ENCODE results near the gene GEMIN5. TPM values are rescaled to one million over a fixed set of nuclear protein-coding genes. Genes with fewer than 3 reads are reported as not detected.
"Not testable (repeated sequence)": the region's sequence is repeated elsewhere in the genome, so short reads cannot be mapped to it uniquely, and the experiment has no call there.

Gene GEMIN5
- total RNA-seq, 1 donor from 2014 or later, result 11.0 TPM

GRCh38 chr5:154933537-154933936 is 4.5 kb downstream of the GEMIN5 start:
- Histone ChIP-seq H3K27ac (no peak overlapping the region), H3K9me3 (no peaks in the 10 kb centered on the region), H3K36me3 (peaks cover 12 to 19% of the 10 kb centered on the region in 2 donors), H3K4me1 (peaks cover 4 to 10% of the 10 kb centered on the region in 2 donors), H3K4me3 (no peak overlapping the region), H3K27me3 (no peaks in the 10 kb centered on the region)
- intact Hi-C loops (cut with DNase I), result loop anchor here (10.0 kb wide), 1 partner anchor 289 kb away; no protein-coding TSS in a partner anchor
- no peak for TF ChIP-seq CTCF (IDR thresholded peaks at IDR 0.05)
- no peak for DNase-seq (ENCODE audit: low spot score in 2 of 2)

GRCh38 chr5:154923441-154924430 is 14.3 kb downstream of the GEMIN5 start:
- Histone ChIP-seq H3K27ac (no peak overlapping the region), H3K4me3 (no peak overlapping the region), H3K4me1 (no peaks in the 10 kb centered on the region), H3K27me3 (no peaks in the 10 kb centered on the region), H3K36me3 (peaks cover 66 to 81% of the 10 kb centered on the region in 2 donors), H3K9me3 (no peaks in the 10 kb centered on the region)
- DNase-seq (ENCODE audit: low spot score in 2 of 2), result no peak
- TF ChIP-seq CTCF (IDR thresholded peaks at IDR 0.05), result no peak
- intact Hi-C loops (cut with DNase I), result no loop called here

GRCh38 chr5:154917757-154918156 is 20.3 kb downstream of the GEMIN5 start:
- Histone ChIP-seq H3K27me3 (no peaks in the 10 kb centered on the region), H3K27ac (no peak overlapping the region), H3K4me3 (no peak overlapping the region), H3K36me3 (peaks cover 37 to 59% of the 10 kb centered on the region in 2 donors), H3K9me3 (no peaks in the 10 kb centered on the region), H3K4me1 (no peaks in the 10 kb centered on the region)
- intact Hi-C loops (cut with DNase I), result no loop called here
- no peak for DNase-seq (ENCODE audit: low spot score in 2 of 2)
- no peak for TF ChIP-seq CTCF (IDR thresholded peaks at IDR 0.05)

- no peak overlapping the region for H3K4me3 ChIP-seq
- no peaks in the 10 kb centered on the region for H3K4me1 ChIP-seq
- H3K27ac ChIP-seq, result no peak overlapping the region
- H3K36me3 ChIP-seq, result peaks cover 36 to 68% of the 10 kb centered on the region in 2 donors
- DNase-seq (ENCODE audit: low spot score in 2 of 2), result no peak
- no peaks in the 10 kb centered on the region for H3K9me3 ChIP-seq
- intact Hi-C loops (cut with DNase I), result no loop called here
- TF ChIP-seq CTCF (IDR thresholded peaks at IDR 0.05), result no peak
- no peaks in the 10 kb centered on the region for H3K27me3 ChIP-seq
Measured at GRCh38 chr5:154916874-154917273, 21.1 kb downstream of the GEMIN5 start.

GRCh38 chr5:154905601-154906000 is 32.4 kb downstream of the GEMIN5 start:
- intact Hi-C loops (cut with DNase I); H3K27ac ChIP-seq; DNase-seq (ENCODE audit: low spot score in 2 of 2); H3K9me3 ChIP-seq; H3K4me3 ChIP-seq; H3K27me3 ChIP-seq; H3K4me1 ChIP-seq: not testable (repeated sequence)
- H3K36me3 ChIP-seq, result peaks cover 44 to 83% of the 10 kb centered on the region in 2 donors

- Histone ChIP-seq H3K27ac (no peak overlapping the region), H3K36me3 (peaks cover 56 to 79% of the 10 kb centered on the region in 2 donors), H3K4me1 (no peaks in the 10 kb centered on the region), H3K9me3 (no peaks in the 10 kb centered on the region), H3K4me3 (no peak overlapping the region), H3K27me3 (no peaks in the 10 kb centered on the region)
- no peak for DNase-seq (ENCODE audit: low spot score in 2 of 2)
- TF ChIP-seq CTCF (IDR thresholded peaks at IDR 0.05), result no peak
- intact Hi-C loops (cut with DNase I), result no loop called here
Measured at GRCh38 chr5:154901913-154902312, 36.1 kb downstream of the GEMIN5 start.
